Dermis microvascular lymphatic vessel endothelial cell (primary cell): ENCODE results near the gene TTN. TPM values are rescaled to one million over a fixed set of nuclear protein-coding genes. Genes with fewer than 3 reads are reported as not detected.

Experiments used
- DNase-seq, 2 donors: peaks; one replicate each; pipeline versions ENCODE4 v3.0.0 to v3.0.0-alpha.2; 2010; ENCODE audit warnings: low read depth in 2 of 2
- total RNA-seq: library from RNA; depleted of rRNA; stranded (reverse); fragments of >200 nt; gene quantifications from 2 replicates; pipeline ENCODE4 v1.2.1, GENCODE V29; 2014

Gene TTN
- total RNA-seq, 1 donor from 2014 or later, result 1.7 TPM

- DNase-seq, result no peak
These were observed 311.2 kb downstream of the TTN start for GRCh38 chr2:178496049-178496448.

DNA sequence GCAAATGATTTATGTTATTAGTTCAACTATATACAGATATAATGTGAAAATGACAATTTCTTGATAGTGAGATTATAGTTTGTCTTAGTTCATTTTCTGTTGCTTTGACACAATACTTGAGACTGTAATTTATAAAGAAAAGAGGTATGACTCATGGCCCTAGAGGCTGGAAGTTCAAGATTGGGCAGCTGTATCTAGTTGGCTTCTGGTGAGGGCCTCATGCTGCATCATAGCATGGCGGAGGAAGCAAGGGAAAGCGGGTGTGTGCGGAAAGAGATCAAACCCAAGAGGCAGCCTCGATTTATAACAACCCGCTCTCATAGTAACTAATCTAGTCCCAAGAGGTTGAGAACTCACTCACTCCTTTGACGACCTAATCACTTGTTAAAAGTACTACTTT is 315.6 kb downstream of the TTN start:
- DNase-seq, result no peak

- no peak for DNase-seq
These were observed 321.9 kb downstream of the TTN start for GRCh38 chr2:178485356-178485755.

- DNase-seq, result peak in 1 of 2 donors; percentile 56
These were observed 322.8 kb downstream of the TTN start for GRCh38 chr2:178484245-178485041.

DNA sequence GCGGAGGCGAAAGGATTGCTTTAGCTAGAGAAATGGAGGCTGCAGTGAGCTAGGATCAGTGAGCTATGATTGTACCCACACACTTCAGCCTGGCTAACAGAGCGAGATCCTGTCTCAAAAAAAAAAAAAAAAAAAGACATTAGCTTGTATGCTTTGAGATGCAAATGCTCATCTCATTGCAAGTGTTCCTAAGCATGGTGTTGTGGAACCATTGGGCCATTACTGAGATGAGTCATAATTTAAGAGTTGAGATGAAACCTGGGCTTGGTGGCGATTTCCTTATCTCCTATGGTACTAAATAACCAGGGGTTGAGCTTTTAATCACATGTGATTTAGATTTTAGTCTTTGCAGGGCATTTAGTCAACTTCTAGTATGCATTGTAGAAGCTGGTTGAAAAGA is 324.8 kb downstream of the TTN start:
- DNase-seq, result no peak

DNA sequence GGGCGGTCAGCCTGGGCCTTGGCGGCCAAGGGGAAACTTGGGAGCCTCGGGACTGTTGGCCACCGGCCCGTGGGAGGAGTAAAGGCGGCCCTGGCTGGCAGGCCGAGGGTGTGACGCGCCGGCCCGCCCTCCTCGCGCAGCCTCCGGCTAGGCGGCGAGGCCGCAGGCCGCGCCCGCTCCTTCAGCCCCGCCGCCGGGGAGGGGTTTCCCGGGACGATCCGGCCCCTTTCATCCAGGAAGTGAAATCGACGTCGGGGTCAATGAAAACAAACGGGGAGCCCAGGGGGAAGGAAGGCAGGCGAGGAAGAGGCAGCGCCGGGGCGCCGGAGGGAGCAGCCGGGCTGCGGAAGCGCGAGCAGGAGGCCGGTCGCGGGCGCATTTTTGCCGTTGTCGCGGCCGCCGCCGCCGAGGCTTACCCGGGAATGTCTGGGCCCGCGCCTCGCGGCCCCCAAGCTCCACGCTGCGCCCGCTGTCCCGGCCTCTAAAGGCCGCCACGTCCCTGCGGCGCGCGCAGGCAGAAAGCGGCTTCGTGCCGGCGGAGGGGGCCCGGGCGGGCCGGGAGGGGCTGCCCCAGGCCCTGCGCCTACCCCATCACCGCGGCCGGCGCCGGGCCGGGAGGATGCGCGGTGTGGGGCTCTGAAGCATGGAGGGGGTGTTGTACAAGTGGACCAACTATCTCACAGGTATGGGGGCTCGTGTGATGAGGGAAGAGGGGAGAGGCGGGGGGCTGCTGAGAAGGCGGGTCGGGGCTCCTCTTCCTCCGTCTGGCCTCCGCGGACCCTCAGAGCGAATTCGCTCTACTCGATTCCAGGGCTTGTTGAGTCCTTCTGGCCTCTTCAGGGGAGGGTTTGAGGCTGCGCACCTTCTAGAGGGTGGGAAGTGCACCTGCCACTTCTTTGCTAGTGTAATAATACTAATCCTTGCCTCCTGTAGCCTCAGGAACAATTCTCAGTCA is 326.7 kb downstream of the TTN start, which contains the start of gene PLEKHA3:
Gene PLEKHA3, plus strand, starts transcription at position 231 of the 955 bp plus-strand sequence. Its CDS starts 413 bp downstream, at position 644.
- peak; percentile 52 to 95 for DNase-seq

GRCh38 chr2:178479758-178480226 is 327.4 kb downstream of the TTN start:
- no peak for DNase-seq

- no peak for DNase-seq
These were observed 328.0 kb downstream of the TTN start for GRCh38 chr2:178479275-178479616.

- DNase-seq, result peak; percentile 57 to 84
These were observed 328.6 kb downstream of the TTN start, which contains the start of gene FKBP7 for GRCh38 chr2:178478439-178479274. FKBP7 (minus strand) TSS chr2:178478600; CDS start chr2:178478499, 101 bp downstream.

DNA sequence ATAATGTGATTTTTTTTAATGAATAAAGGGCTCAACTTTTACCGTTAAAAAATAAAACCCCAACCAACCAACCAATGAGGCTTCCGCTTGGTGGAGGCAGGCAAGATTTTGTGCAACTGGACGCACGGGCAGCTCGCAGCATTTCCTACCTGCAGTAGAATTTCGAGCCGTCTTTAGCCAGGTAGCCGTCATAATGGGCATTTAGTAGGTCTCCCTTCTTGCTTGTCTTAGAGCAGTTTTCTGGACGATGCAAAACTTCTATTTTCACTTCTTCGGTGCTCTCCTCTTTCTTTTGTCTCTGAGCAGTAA is 329.1 kb downstream of the TTN start:
- peak in 1 of 2 donors; percentile 18 for DNase-seq

DNA sequence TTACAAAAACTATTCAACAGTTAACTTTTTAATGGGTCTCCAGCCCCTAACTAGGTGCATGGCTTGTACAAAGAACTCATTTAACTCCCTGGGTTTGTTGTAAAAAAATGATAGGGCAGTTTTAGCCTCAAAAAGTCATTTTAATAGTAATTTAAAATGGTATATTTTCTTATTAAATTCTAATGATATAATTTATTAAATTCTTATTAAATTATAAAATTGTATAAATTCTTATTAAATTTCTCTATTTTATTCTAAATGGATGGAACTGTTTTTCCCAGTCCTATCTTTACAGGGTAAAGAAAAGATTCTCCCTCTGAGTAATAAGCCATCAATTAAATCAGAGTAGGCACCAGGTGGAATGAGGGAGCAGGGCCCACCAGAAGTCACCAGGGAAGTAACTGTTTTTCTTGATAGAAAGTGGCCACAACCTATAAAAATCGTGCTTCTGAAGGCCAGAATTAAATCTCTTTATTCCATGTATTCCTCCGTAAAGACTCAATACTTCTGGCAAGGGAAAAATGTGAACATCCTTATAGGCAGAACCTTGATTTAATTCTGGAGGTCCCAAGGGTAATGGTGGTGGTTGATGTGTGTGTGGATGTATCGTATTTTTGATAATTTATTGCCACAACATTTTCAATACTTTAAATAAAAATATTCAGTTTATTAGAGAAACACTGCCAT is 329.6 kb downstream of the TTN start:
- DNase-seq, result no peak

DNA sequence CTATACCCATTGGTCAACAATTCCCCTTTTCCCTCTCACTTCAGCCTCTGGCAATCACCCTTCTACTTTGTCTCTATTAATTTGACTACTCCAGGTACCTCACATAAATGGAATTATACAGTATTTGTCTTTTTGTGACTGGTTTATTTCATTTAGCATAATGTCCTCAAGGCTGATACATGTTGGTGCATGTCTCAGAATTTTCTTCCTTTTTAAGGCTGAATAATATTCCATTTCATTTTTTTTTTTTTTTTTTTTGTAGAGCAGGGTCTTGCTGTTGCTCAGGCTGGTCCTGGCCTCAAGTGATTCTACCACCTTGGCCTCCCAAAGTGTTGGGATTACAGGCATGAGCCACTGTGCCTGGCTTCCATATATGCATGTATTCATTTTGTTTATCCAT is 330.7 kb downstream of the TTN start:
- no peak for DNase-seq

Other genes starting within 250 kb of the TTN start
- 0.63 and 1.5 TPM in 2 replicates for gene CCDC141, start 242.7 kb upstream of the TTN start, total RNA-seq